WERI-Rb-1 (cell line): ENCODE measurements around the gene HEY2.
"Not testable (repeated sequence)": the region's sequence is repeated elsewhere in the genome, so short reads cannot be mapped to it uniquely, and the experiment has no call there.

ENCODE experiments used
- DNase-seq: peaks from one replicate; pipeline ENCODE4 v3.0.0-alpha.2; 2020
- H3K27ac ChIP-seq: fragments of 250-450 bp; sonication (Bioruptor Pico); 2 replicates; pipeline ENCODE4 v1.5.1; 2020; ENCODE audit warnings: mild to moderate bottlenecking, moderate library complexity
- H3K27me3 ChIP-seq: fragments of 250-450 bp; sonication (Bioruptor Pico); 2 replicates; pipeline ENCODE4 v1.5.1; 2021; ENCODE audit warnings: mild to moderate bottlenecking, low read depth, moderate library complexity; ENCODE audit not compliant: insufficient read depth, severe bottlenecking
- H3K36me3 ChIP-seq: fragments of 250-450 bp; sonication (Bioruptor Pico); 2 replicates; pipeline ENCODE4 v1.5.1; 2020; ENCODE audit warnings: mild to moderate bottlenecking, moderate library complexity
- H3K4me3 ChIP-seq: 2 replicates; pipeline ENCODE4 v1.5.1; 2011; ENCODE audit warnings: low read depth, mild to moderate bottlenecking, control low read depth, low read length
- H3K9me3 ChIP-seq: fragments of 250-450 bp; sonication (Bioruptor Pico); 2 replicates; pipeline ENCODE4 v1.5.1; 2021; ENCODE audit warnings: mild to moderate bottlenecking, moderate library complexity; ENCODE audit not compliant: severe bottlenecking
- CTCF ChIP-seq: IDR thresholded peaks from 2 replicates; pipeline ENCODE4 v1.5.1; 2011; ENCODE audit warnings: low read depth, mild to moderate bottlenecking, control low read depth, inconsistent platforms, low read length

The HEY2 gene

DNA sequence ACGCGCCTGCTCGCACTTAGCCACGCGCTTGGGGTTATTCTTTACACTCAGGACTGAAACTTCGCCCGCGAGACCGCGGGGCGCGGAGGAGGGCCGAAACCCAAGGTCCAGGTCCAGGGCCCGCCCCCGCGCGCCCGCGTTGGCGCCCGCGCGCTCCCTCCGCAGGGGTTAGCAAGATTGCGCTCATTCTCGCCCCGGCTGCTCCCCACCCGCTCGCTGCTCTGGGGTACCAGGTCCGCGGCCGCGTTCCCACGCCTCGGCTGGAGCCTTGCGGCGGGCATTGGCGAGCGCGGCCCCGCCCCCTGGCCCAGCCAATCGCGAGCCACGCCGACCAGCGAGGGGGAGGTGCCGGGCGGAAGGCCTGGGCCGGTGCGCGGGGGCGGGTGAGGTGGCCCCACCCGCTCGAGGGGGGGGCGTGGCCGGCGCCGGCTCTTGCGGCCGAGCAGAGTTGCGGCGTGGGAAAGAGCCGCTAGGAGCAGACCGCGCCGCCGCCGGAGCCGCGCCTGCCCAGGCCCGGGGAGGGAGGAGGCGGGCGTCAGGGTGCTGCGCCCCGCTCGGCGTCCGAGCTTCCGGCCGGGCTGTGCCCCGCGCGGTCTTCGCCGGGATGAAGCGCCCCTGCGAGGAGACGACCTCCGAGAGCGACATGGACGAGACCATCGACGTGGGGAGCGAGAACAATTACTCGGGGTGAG is at the start of gene HEY2:
Gene HEY2 (plus strand): TSS at position 460 of the 692 bp plus-strand sequence. CDS start 145 bp downstream, at position 605.
- Histone ChIP-seq H3K9me3 (no peaks in the 10 kb centered on the region), H3K36me3 (no peaks in the 10 kb centered on the region), H3K27ac (no peak within 1 kb of the TSS), H3K4me3 (peak within 1 kb of the TSS; percentile 70), H3K27me3 (peaks cover 21% of the 10 kb centered on the region)
- no peak for TF ChIP-seq CTCF
- DNase-seq = peak; percentile 90

DNA sequence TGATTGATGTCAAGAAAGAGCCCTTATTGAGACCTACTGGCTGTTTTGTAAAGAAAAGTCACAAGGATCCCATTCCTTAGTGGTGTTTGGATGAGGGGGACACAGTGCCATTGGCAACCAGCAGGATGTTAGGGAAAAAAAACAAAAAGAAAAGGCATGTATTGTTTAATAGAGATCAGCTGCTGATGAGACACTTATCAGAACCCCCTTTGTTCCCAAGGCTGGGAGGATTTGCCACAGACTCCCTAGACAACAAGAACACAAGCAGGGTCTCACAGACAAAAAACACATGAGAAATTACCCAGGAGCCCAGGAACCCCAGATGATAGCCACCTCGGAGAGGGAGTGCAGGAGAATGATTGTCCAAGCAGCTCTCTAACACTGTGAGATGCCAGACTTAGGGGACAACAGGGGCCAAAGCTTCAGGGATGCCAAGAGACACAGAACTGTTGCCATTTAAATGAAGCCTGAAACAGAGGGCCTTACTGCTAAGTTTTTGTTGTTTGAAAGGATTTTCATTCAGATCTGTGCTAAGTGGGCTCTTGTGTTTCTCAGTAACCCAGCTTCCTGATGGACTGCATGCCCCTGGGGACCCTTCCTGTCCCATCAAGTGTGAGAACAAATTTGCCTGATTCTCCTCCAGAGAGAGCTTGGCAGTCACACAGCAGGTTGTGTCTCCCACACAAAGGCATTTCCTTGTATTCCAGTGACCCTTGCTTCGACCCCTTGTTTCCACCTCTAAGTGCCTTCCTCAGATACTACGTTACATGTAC is 48.7 kb upstream of the HEY2 start:
- H3K36me3 ChIP-seq = no peaks in the 10 kb centered on the region
- DNase-seq = no peak
- no peaks in the 10 kb centered on the region for H3K27me3 ChIP-seq
- no peaks in the 10 kb centered on the region for H3K9me3 ChIP-seq
- no peak for TF ChIP-seq CTCF
- no peak overlapping the region for H3K4me3 ChIP-seq
- H3K27ac ChIP-seq = no peak overlapping the region

- Histone ChIP-seq H3K36me3 (no peaks in the 10 kb centered on the region), H3K27ac (no peak overlapping the region), H3K27me3 (no peaks in the 10 kb centered on the region), H3K9me3 (no peaks in the 10 kb centered on the region), H3K4me3 (no peak overlapping the region)
- DNase-seq = no peak
- no peak for TF ChIP-seq CTCF
Measured at GRCh38 chr6:125701354-125701668, 48.1 kb upstream of the HEY2 start.

DNA sequence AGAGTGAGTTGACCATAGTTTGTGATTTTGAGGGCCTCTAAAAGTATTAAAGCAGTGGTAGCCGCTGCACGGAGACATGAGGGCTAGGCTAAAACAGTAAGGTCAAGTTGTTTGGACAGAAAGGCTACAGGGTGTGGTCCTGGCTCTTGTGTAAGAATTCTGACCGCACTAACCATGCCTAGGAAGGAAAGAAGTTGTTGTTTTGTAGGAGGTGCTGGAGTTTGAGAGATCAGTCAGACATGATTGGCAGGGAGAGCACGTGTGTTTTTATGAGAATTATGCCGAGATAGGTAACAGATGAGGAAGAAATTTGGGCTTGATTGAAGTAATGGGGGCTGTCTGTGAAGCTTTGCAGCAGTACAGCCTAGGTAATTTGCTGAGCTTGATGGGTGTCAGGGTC is 45.5 kb upstream of the HEY2 start:
- not testable (repeated sequence) for DNase-seq, H3K4me3 ChIP-seq, H3K27me3 ChIP-seq, H3K36me3 ChIP-seq, H3K27ac ChIP-seq, H3K9me3 ChIP-seq

- no peak for TF ChIP-seq CTCF
- Histone ChIP-seq H3K27ac (no peak overlapping the region), H3K4me3 (no peak overlapping the region), H3K9me3 (no peaks in the 10 kb centered on the region), H3K36me3 (no peaks in the 10 kb centered on the region), H3K27me3 (no peaks in the 10 kb centered on the region)
- no peak for DNase-seq
Measured at GRCh38 chr6:125707615-125708243, 41.7 kb upstream of the HEY2 start.

DNA sequence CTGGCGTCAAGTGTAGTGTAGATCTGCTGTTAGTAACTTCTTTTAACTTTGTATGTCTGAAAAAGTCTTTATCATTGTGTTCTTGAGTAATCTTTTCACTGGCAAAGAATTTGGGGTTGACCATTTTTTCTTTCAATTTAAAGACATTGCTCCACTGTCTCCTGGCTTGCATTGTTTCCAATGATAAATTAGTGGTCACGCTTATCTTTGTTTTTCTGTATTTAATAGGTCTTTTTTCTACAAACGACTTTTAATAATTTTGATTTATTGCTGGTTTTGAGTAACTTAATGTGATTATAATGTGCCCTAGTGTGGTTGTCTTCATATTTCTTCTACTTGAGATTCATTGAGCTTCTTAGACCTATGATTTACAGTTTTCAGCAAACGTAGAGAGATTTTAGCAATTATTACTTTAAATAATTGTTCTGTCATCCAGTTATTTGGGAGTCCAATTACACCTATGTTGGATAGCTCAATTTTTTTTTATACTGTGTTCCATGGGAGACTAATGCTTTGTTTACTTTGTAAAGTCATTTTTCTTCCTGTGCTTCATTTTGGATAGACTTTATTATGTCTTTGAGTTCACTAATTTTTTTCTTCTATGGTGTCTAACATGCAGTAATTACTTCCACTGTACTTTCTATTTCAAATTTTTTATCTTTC is 38.3 kb upstream of the HEY2 start:
- no peak for TF ChIP-seq CTCF
- H3K27ac ChIP-seq = no peak overlapping the region

More for the DNA sequence above, 38.3 kb upstream of the HEY2 start:
- no peak for DNase-seq
- no peaks in the 10 kb centered on the region for H3K27me3 ChIP-seq
- no peak overlapping the region for H3K4me3 ChIP-seq
- no peaks in the 10 kb centered on the region for H3K36me3 ChIP-seq
- H3K9me3 ChIP-seq = no peaks in the 10 kb centered on the region
